ENCODE data around the gene TYMP.

Gene TYMP

GRCh38 chr22:50483106-50483505 lies 46.7 kb downstream of the TYMP start:
- TF ChIP-seq, protein P1, sequence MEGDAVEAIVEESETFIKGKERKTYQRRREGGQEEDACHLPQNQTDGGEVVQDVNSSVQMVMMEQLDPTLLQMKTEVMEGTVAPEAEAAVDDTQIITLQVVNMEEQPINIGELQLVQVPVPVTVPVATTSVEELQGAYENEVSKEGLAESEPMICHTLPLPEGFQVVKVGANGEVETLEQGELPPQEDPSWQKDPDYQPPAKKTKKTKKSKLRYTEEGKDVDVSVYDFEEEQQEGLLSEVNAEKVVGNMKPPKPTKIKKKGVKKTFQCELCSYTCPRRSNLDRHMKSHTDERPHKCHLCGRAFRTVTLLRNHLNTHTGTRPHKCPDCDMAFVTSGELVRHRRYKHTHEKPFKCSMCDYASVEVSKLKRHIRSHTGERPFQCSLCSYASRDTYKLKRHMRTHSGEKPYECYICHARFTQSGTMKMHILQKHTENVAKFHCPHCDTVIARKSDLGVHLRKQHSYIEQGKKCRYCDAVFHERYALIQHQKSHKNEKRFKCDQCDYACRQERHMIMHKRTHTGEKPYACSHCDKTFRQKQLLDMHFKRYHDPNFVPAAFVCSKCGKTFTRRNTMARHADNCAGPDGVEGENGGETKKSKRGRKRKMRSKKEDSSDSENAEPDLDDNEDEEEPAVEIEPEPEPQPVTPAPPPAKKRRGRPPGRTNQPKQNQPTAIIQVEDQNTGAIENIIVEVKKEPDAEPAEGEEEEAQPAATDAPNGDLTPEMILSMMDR (IDR thresholded peaks at IDR 0.05; ENCODE audit: unreplicated experiment in 3 of 3), result no peak
- Mint-ChIP-seq H3K27me3 (ENCODE audit: low read depth) (peaks cover 42% of the 10 kb centered on the region), H3K4me3 (peak overlapping the region in 1 of 3 experiments; percentile 25), H3K36me3 (ENCODE audit: low read depth) (no peaks in the 10 kb centered on the region), H3K9me3 (no peaks in the 10 kb centered on the region), H3K27ac (no peak overlapping the region), H3K4me1 (no peaks in the 10 kb centered on the region)

DNA sequence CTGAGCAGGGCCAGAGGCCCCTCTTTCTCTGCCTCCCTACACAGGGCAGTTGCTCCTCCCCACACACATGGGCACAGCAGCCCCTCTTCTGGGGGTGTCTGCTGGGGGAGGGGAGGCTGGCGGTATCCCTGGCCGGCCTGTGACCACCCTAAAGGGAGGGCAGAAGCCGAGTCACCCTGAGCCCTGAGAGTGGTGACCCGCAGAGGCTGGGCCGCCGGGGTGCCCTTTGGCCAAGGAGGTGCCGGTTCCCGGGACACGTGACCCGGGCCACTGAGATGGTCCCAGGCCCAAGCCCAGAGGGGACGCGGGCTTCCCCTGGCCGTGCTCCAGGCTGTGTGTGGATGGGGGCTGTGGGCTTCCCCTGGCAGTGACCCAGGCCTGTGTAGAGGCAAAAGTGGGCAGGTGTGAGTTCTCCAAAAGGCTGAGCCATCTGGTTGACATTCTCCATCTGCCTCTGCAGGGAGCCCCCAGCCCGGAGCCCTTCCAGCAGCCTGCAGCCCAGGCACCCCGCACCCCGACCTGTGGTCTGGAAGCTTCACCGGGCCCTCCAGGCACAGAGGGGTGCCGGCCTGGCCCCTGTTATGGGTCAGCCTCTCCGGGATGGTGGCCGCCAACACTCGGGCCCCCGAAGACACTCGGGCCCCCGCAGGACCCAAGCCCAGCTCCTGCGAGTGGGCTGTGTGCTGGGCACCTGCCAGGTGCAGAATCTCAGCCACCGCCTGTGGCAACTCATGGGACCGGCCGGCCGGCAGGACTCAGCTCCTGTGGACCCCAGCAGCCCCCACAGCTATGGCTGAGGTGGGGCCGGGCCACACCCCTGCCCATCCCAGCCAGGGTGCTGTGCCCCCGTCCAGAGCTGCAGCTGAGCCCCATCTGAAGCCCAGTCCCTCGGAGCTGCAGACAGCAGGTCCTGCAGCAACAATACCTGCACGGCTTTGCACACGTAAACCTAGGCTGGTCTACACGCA lies 47.4 kb downstream of the TYMP start:
- Mint-ChIP-seq H3K4me3 (peak overlapping the region; percentile 58 to 72 (median 68)), H3K36me3 (ENCODE audit: low read depth) (no peaks in the 10 kb centered on the region), H3K27me3 (ENCODE audit: low read depth) (peaks cover 49% of the 10 kb centered on the region), H3K9me3 (no peaks in the 10 kb centered on the region), H3K27ac (no peak overlapping the region), H3K4me1 (peaks cover under 1% of the 10 kb centered on the region)
- TF ChIP-seq, protein P1 (IDR thresholded peaks at IDR 0.05; ENCODE audit: unreplicated experiment in 3 of 3), result no peak

DNA sequence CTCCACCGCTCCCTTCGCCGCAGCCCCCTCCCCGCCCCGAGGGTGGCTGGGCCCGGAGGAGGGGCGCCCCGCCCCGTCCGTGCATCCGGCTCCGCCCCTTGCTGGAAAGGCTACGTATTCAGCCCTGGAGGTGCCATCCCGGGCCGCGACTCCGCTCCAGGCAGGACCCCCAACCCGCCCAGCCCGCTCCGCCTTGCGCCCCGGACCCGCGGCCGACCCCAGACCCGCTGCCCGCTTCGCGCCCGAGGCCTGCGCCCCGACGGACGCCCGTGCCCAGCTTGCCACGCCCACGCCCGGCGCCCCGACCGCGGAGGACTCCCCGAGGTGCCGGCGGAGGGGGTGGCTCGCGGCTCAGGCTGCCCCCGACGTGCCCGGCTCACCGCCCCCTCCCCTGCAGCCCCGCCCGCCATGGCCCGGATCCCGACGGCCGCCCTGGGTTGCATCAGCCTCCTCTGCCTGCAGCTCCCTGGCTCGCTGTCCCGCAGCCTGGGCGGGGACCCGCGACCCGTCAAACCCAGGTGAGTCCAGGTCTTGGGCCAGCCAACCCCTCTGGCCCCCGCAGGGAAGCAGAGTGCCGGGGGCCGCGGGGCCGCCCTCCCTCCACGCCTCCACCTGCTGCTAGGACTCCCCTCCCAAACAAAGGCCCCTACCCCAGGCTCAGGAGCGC lies 48.2 kb downstream of the TYMP start, which contains the start of gene ADM2:
ADM2 (plus strand) TSS at position 104 of the 667 bp plus-strand sequence; CDS start at position 409, 305 bp downstream.
- Mint-ChIP-seq H3K36me3 (ENCODE audit: low read depth) (no peaks in the 10 kb centered on the region), H3K27me3 (ENCODE audit: low read depth) (peaks cover 58% of the 10 kb centered on the region), H3K4me1 (peaks cover 8% of the 10 kb centered on the region), H3K9me3 (no peaks in the 10 kb centered on the region), H3K27ac (peak within 1 kb of the TSS in 1 of 3 experiments; percentile 44), H3K4me3 (peak within 1 kb of the TSS; percentile 62 to 72 (median 71))
- TF ChIP-seq, protein P1 (IDR thresholded peaks at IDR 0.05; ENCODE audit: unreplicated experiment in 3 of 3), result no peak

DNA sequence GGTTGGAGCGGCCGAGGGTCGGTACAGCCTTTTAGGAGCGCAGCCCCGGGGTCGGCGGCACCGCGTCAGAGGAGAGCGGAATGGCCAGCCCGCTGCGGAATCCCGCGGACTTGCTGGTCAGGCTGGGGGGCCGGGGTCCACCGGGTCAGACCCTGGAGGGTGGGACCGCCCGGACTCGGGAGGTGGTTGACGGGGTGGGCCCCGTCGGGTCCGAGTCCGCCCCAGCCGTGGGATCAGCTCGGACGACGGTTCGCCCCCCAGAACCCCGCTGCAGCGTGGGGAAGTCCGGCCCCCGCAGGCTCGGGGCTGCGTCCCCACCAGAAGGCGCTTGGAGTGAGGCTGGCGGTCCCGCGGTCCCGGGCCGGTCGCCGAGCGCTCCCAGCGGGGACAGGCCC lies 48.8 kb downstream of the TYMP start:
- Mint-ChIP-seq H3K9me3 (no peaks in the 10 kb centered on the region), H3K36me3 (ENCODE audit: low read depth) (no peaks in the 10 kb centered on the region), H3K27ac (no peak overlapping the region), H3K4me3 (peak overlapping the region; percentile 23 to 38 (median 25)), H3K4me1 (peaks cover 8% of the 10 kb centered on the region), H3K27me3 (ENCODE audit: low read depth) (peaks cover 58% of the 10 kb centered on the region)
- TF ChIP-seq, protein P1 (IDR thresholded peaks at IDR 0.05; ENCODE audit: unreplicated experiment in 3 of 3), result no peak

GRCh38 chr22:50479721-50480120 lies 50.1 kb downstream of the TYMP start:
- no peaks in the 10 kb centered on the region for H3K36me3 Mint-ChIP-seq (ENCODE audit: low read depth)
- H3K27ac Mint-ChIP-seq, result no peak overlapping the region
- TF ChIP-seq, protein P1 (IDR thresholded peaks at IDR 0.05; ENCODE audit: unreplicated experiment in 3 of 3), result no peak
- H3K4me1 Mint-ChIP-seq, result peaks cover 8% of the 10 kb centered on the region
- no peaks in the 10 kb centered on the region for H3K9me3 Mint-ChIP-seq
- peak overlapping the region; percentile 62 to 71 (median 68) for H3K4me3 Mint-ChIP-seq
- peaks cover 51% of the 10 kb centered on the region for H3K27me3 Mint-ChIP-seq (ENCODE audit: low read depth)
